Caco-2 (cell line): Measurements from ENCODE around the gene USP8. TPM values are rescaled to one million over a fixed set of nuclear protein-coding genes. Genes with fewer than 3 reads are reported as not detected.

ENCODE experiments used
- BruUV-seq: library from RNA; stranded (reverse); fragments of 400-500 nt; replicated peaks from 2 replicates; lab custom pipeline; 2021; lab: Mats Ljungman, UMichigan
- CTCF ChIA-PET: fragments of 300-600 bp; sonication (Branson Sonifier 250); formaldehyde crosslinking; loops from one replicate; lab custom pipeline; 2022; ENCODE audit warnings: antibody characterized with exemption; lab: Charles Lee
- POLR2A ChIA-PET: fragments of 300-600 bp; sonication (Branson Sonifier 250); formaldehyde crosslinking; loops from one replicate; lab custom pipeline; 2022; ENCODE audit warnings: antibody characterized with exemption; lab: Charles Lee
- DNase-seq, 2 experiments: peaks; one replicate each; pipeline versions ENCODE4 v3.0.0 to v3.0.0-alpha.2; 2020 to 2022
- H3K27me3 ChIP-seq: replicated peaks from 2 replicates; pipeline ENCODE4 v1.6.0; 2011; ENCODE audit warnings: low read length; ENCODE audit not compliant: control insufficient read depth, insufficient read depth
- H3K36me3 ChIP-seq: 2 replicates; pipeline ENCODE4 v1.5.1; 2011; ENCODE audit warnings: low read length; ENCODE audit not compliant: control insufficient read depth, insufficient read depth
- H3K4me1 ChIP-seq: fragments of 250-450 bp; sonication (Bioruptor Pico); 2 replicates; pipeline ENCODE4 v1.5.1; 2020; ENCODE audit warnings: mild to moderate bottlenecking
- H3K4me3 ChIP-seq: 2 replicates; pipeline ENCODE4 v1.5.1; 2011; ENCODE audit warnings: low read depth, mild to moderate bottlenecking, control low read depth, low read length
- H3K9me3 ChIP-seq: fragments of 250-450 bp; sonication (Bioruptor Pico); 2 replicates; pipeline ENCODE4 v1.5.1; 2020; ENCODE audit warnings: mild to moderate bottlenecking, moderate library complexity
- H3K27ac Mint-ChIP-seq: one replicate; pipeline ENCODE4 v1.8.0; 2022; ENCODE audit warnings: mixed read lengths; ENCODE audit not compliant: unreplicated experiment
- H3K27me3 Mint-ChIP-seq: one replicate; pipeline ENCODE4 v1.8.0; 2022; ENCODE audit warnings: mixed read lengths; ENCODE audit not compliant: insufficient read depth, unreplicated experiment
- H3K36me3 Mint-ChIP-seq: one replicate; pipeline ENCODE4 v1.8.0; 2022; ENCODE audit warnings: mild to moderate bottlenecking, mixed read lengths; ENCODE audit not compliant: insufficient read depth, unreplicated experiment
- H3K4me1 Mint-ChIP-seq: one replicate; pipeline ENCODE4 v1.8.0; 2022; ENCODE audit warnings: low read depth, mixed read lengths; ENCODE audit not compliant: unreplicated experiment
- H3K4me3 Mint-ChIP-seq: one replicate; pipeline ENCODE4 v1.8.0; 2022; ENCODE audit warnings: mild to moderate bottlenecking, moderate library complexity, mixed read lengths; ENCODE audit not compliant: unreplicated experiment
- H3K9me3 Mint-ChIP-seq: one replicate; pipeline ENCODE4 v1.8.0; 2022; ENCODE audit warnings: mixed read lengths; ENCODE audit not compliant: unreplicated experiment
- CTCF ChIP-seq, 2 experiments: fragments of 200-600 bp in 1 of 2; IDR thresholded peaks; 1 replicate in 1 of 2; 2 replicates in 1 of 2; pipeline versions ENCODE4 v1.5.1 to v1.8.0; 2011 to 2022; ENCODE audit warnings: antibody characterized with exemption in 1 of 2, control low read depth in 1 of 2, inconsistent platforms in 1 of 2, low read depth in 1 of 2, low read length in 1 of 2, mild to moderate bottlenecking in 1 of 2, moderate library complexity in 1 of 2; ENCODE audit not compliant: insufficient read depth in 1 of 2, severe bottlenecking in 1 of 2, unreplicated experiment in 1 of 2
- intact Hi-C: fragments of 100-400 bp; cut with micrococcal nuclease; formaldehyde crosslinking; loops from one replicate; pipeline ENCODE4 v1.10.0; 2022; ENCODE audit not compliant: unreplicated experiment
- total RNA-seq: library from RNA; stranded (reverse); gene quantifications from 2 replicates; pipeline ENCODE4 v1.2.3, GENCODE V29; 2022

The USP8 gene
- total RNA-seq, 1 experiment from 2014 or later = 56.2 TPM

GRCh38 chr15:50531766-50532165 is 107.6 kb downstream of the USP8 start:
- POLR2A ChIA-PET = no interaction called here
- Mint-ChIP-seq H3K4me3 (no peak overlapping the region), H3K9me3 (no peaks in the 10 kb centered on the region), H3K27me3 (no peaks in the 10 kb centered on the region), H3K4me1 (no peaks in the 10 kb centered on the region), H3K27ac (no peak overlapping the region), H3K36me3 (no peaks in the 10 kb centered on the region)
- no peaks in the 10 kb centered on the region for H3K9me3 ChIP-seq
- TF ChIP-seq CTCF (IDR thresholded peaks at IDR 0.05; ENCODE audit: insufficient read depth in 1 of 2, low read depth in 1 of 2, low read length in 1 of 2, severe bottlenecking in 1 of 2, unreplicated experiment in 1 of 2) = no peak
- no peak overlapping the region for H3K4me3 ChIP-seq
- H3K27me3 ChIP-seq = no peaks in the 10 kb centered on the region
- BruUV-seq = no TSS peak
- intact Hi-C loops = no loop called here
- no peak for DNase-seq
- CTCF ChIA-PET = no interaction called here
- no peaks in the 10 kb centered on the region for H3K36me3 ChIP-seq
- no peaks in the 10 kb centered on the region for H3K4me1 ChIP-seq

- H3K27me3 Mint-ChIP-seq = no peaks in the 10 kb centered on the region
- BruUV-seq = no TSS peak
- no peaks in the 10 kb centered on the region for H3K36me3 ChIP-seq
- DNase-seq = no peak
- TF ChIP-seq CTCF (IDR thresholded peaks at IDR 0.05; ENCODE audit: insufficient read depth in 1 of 2, low read depth in 1 of 2, low read length in 1 of 2, severe bottlenecking in 1 of 2, unreplicated experiment in 1 of 2) = no peak
- intact Hi-C loops = loop anchor here (10.0 kb wide), 1 partner anchor 362 kb away; the partner anchor contains the start of gene AP4E1
- H3K4me3 Mint-ChIP-seq = no peak overlapping the region
- no peaks in the 10 kb centered on the region for H3K27me3 ChIP-seq
- no peak overlapping the region for H3K27ac Mint-ChIP-seq
- no peaks in the 10 kb centered on the region for H3K9me3 Mint-ChIP-seq
- H3K4me3 ChIP-seq = no peak overlapping the region
- H3K4me1 ChIP-seq = no peaks in the 10 kb centered on the region
- CTCF ChIA-PET = no interaction called here
- H3K36me3 Mint-ChIP-seq = no peaks in the 10 kb centered on the region
- no peaks in the 10 kb centered on the region for H3K4me1 Mint-ChIP-seq
- POLR2A ChIA-PET = no interaction called here
- no peaks in the 10 kb centered on the region for H3K9me3 ChIP-seq
These were observed 118.6 kb downstream of the USP8 start for GRCh38 chr15:50542887-50543210.

- Mint-ChIP-seq H3K9me3 (no peaks in the 10 kb centered on the region), H3K4me3 (no peak overlapping the region), H3K27me3 (no peaks in the 10 kb centered on the region), H3K4me1 (no peaks in the 10 kb centered on the region), H3K36me3 (no peaks in the 10 kb centered on the region), H3K27ac (no peak overlapping the region)
- POLR2A ChIA-PET = no interaction called here
- no peak for TF ChIP-seq CTCF (IDR thresholded peaks at IDR 0.05; ENCODE audit: insufficient read depth in 1 of 2, low read depth in 1 of 2, low read length in 1 of 2, severe bottlenecking in 1 of 2, unreplicated experiment in 1 of 2)
- Histone ChIP-seq H3K4me3 (no peak overlapping the region), H3K36me3 (no peaks in the 10 kb centered on the region), H3K27me3 (no peaks in the 10 kb centered on the region), H3K9me3 (no peaks in the 10 kb centered on the region), H3K4me1 (no peaks in the 10 kb centered on the region)
- no peak for DNase-seq
- BruUV-seq = no TSS peak
- intact Hi-C loops = loop anchor here (10.0 kb wide), 1 partner anchor 361 kb away; the partner anchor contains the start of gene AP4E1
- CTCF ChIA-PET = no interaction called here
These were observed 119.4 kb downstream of the USP8 start for GRCh38 chr15:50543556-50543955.
